ENCODE results near the gene ATAD2B.

DNA sequence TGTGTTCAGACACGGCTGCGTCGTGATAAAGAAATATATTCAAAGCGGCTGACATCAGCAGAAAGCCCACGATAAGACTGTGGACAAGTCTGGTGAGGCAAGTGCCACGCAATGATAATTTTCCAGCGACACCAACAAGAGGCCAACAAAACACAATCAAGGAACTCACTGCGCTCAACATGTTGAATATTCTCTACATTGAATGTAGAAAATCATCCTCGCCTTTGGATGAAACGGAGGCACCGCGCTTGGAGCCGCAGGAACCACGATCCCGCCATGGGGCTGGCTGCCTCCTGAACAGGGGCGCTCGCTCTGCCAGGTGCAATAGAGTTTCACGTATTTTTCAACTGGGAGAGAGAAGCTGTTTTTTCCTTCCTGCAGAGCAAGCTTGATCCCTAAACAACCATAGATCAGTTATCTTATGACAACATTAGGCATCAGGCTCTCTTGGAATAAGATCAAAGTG is 220.3 kb downstream of the ATAD2B start:
- TF ChIP-seq, protein P1, sequence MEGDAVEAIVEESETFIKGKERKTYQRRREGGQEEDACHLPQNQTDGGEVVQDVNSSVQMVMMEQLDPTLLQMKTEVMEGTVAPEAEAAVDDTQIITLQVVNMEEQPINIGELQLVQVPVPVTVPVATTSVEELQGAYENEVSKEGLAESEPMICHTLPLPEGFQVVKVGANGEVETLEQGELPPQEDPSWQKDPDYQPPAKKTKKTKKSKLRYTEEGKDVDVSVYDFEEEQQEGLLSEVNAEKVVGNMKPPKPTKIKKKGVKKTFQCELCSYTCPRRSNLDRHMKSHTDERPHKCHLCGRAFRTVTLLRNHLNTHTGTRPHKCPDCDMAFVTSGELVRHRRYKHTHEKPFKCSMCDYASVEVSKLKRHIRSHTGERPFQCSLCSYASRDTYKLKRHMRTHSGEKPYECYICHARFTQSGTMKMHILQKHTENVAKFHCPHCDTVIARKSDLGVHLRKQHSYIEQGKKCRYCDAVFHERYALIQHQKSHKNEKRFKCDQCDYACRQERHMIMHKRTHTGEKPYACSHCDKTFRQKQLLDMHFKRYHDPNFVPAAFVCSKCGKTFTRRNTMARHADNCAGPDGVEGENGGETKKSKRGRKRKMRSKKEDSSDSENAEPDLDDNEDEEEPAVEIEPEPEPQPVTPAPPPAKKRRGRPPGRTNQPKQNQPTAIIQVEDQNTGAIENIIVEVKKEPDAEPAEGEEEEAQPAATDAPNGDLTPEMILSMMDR (IDR thresholded peaks at IDR 0.05; ENCODE audit: low read length), result no peak
- TF ChIP-seq EZH2 (IDR thresholded peaks at IDR 0.05; ENCODE audit: borderline replicate concordance, low read length), result no peak

All from OCI-LY1 (cell line).